Natural killer cell (primary cell): ENCODE results near the gene PLPPR1. TPM values are rescaled to one million over a fixed set of nuclear protein-coding genes. Genes with fewer than 3 reads are reported as not detected.

Source experiments
- ATAC-seq, 3 donors: fragments of 150-1000 bp in 2 of 3; fragments of 200-7000 bp in 1 of 3; cut with Tn5 transposase; 1 replicate in 1 of 3; 2 replicates in 2 of 3; pipeline ENCODE4 v1.10.0; 2021; ENCODE audit warnings: mild to moderate bottlenecking in 2 of 3, moderate library complexity in 2 of 3
- DNase-seq, 2 donors: peaks; one replicate each; pipeline versions ENCODE4 v3.0.0 to v3.0.0-alpha.2; 2013 to 2021; ENCODE audit warnings: mixed read lengths in 1 of 2
- H3K27ac ChIP-seq: one replicate; pipeline ENCODE4 v1.5.1; 2013; ENCODE audit warnings: mild to moderate bottlenecking, low read length
- H3K27me3 ChIP-seq: one replicate; pipeline ENCODE4 v1.6.1; 2013; ENCODE audit warnings: low read length; ENCODE audit not compliant: control insufficient read depth, insufficient read depth
- H3K36me3 ChIP-seq: one replicate; pipeline ENCODE4 v1.6.1; 2013; ENCODE audit warnings: low read length; ENCODE audit not compliant: control insufficient read depth, insufficient read depth
- H3K4me1 ChIP-seq: one replicate; pipeline ENCODE4 v1.6.1; 2013; ENCODE audit warnings: low read length; ENCODE audit not compliant: control insufficient read depth, insufficient read depth
- H3K4me3 ChIP-seq: one replicate; pipeline ENCODE4 v1.5.1; 2013; ENCODE audit warnings: low read length
- H3K9me3 ChIP-seq: one replicate; pipeline ENCODE4 v1.6.1; 2013; ENCODE audit warnings: low read length; ENCODE audit not compliant: control insufficient read depth, insufficient read depth
- H3K27ac Mint-ChIP-seq, 2 donors: one replicate each; pipeline ENCODE4 v1.8.0; 2022; ENCODE audit warnings: mild to moderate bottlenecking in 2 of 2, mixed read lengths in 2 of 2, moderate library complexity in 1 of 2
- H3K27me3 Mint-ChIP-seq, 2 donors: one replicate each; pipeline ENCODE4 v1.8.0; 2022; ENCODE audit warnings: low read depth in 2 of 2, mixed read lengths in 2 of 2
- H3K36me3 Mint-ChIP-seq: one replicate; pipeline ENCODE4 v1.8.0; 2022; ENCODE audit warnings: mixed read lengths
- H3K4me1 Mint-ChIP-seq, 2 donors: one replicate each; pipeline ENCODE4 v1.8.0; 2022; ENCODE audit warnings: mixed read lengths in 2 of 2
- H3K4me3 Mint-ChIP-seq: one replicate; pipeline ENCODE4 v1.8.0; 2022; ENCODE audit warnings: mild to moderate bottlenecking, moderate library complexity, mixed read lengths
- H3K9me3 Mint-ChIP-seq, 2 donors: one replicate each; pipeline ENCODE4 v1.8.0; 2022; ENCODE audit warnings: mixed read lengths in 2 of 2
- CTCF ChIP-seq: fragments of 200-600 bp; IDR thresholded peaks from one replicate; pipeline ENCODE4 v1.8.0; 2022; ENCODE audit warnings: antibody characterized with exemption
- WGBS: methylation state at CpG from one replicate; pipeline ENCODE4 v1.1.7; 2013; ENCODE audit warnings: missing lambda C conversion rate; ENCODE audit not compliant: insufficient coverage; 5-methylcytosine and 5-hydroxymethylcytosine counted together
- intact Hi-C: fragments of 100-400 bp; cut with micrococcal nuclease; formaldehyde crosslinking; loops from one replicate; pipeline ENCODE4 v1.14.2; 2022
- total RNA-seq, 4 donors: library from RNA; stranded (reverse); fragments of 120-200 nt in 1 of 4; gene quantifications; one replicate each; pipeline versions ENCODE4 v1.2.3 to v1.2.4, GENCODE V29; 2013 to 2022

The PLPPR1 gene
- total RNA-seq, 3 donors from 2014 or later (not counting 1 experiment from before 2014, with no cell fraction given), result not detected

GRCh38 chr9:101050650-101051049, 22.1 kb downstream of the PLPPR1 start:
- Mint-ChIP-seq H3K27me3 (no peaks in the 10 kb centered on the region), H3K4me3 (no peak overlapping the region), H3K27ac (no peak overlapping the region), H3K4me1 (no peaks in the 10 kb centered on the region), H3K36me3 (no peaks in the 10 kb centered on the region), H3K9me3 (peaks cover 7 to 11% of the 10 kb centered on the region in 2 donors)
- no peak for TF ChIP-seq CTCF
- no peak for ATAC-seq
- no peaks in the 10 kb centered on the region for H3K27me3 ChIP-seq
- H3K36me3 ChIP-seq, result no peaks in the 10 kb centered on the region
- WGBS, result 82% methylated on average over 3 of the region's 3 CpGs
- H3K4me3 ChIP-seq, result no peak overlapping the region
- DNase-seq, result no peak
- H3K9me3 ChIP-seq, result no peaks in the 10 kb centered on the region
- no peak overlapping the region for H3K27ac ChIP-seq
- no peaks in the 10 kb centered on the region for H3K4me1 ChIP-seq
- intact Hi-C loops, result no loop called here

- no peaks in the 10 kb centered on the region for H3K9me3 ChIP-seq
- no peaks in the 10 kb centered on the region for H3K36me3 ChIP-seq
- no peak for TF ChIP-seq CTCF
- 58% methylated on average over 8 of the region's 8 CpGs for WGBS
- Mint-ChIP-seq H3K27me3 (no peaks in the 10 kb centered on the region), H3K27ac (no peak overlapping the region), H3K9me3 (peaks cover 5 to 11% of the 10 kb centered on the region in 2 donors), H3K4me3 (no peak overlapping the region), H3K36me3 (no peaks in the 10 kb centered on the region), H3K4me1 (no peaks in the 10 kb centered on the region)
- intact Hi-C loops, result no loop called here
- ATAC-seq (no peak), DNase-seq (no peak)
- H3K4me3 ChIP-seq, result no peak overlapping the region
- H3K4me1 ChIP-seq, result no peaks in the 10 kb centered on the region
- no peaks in the 10 kb centered on the region for H3K27me3 ChIP-seq
- H3K27ac ChIP-seq, result no peak overlapping the region
Measured at GRCh38 chr9:101054657-101055056, 26.1 kb downstream of the PLPPR1 start.

GRCh38 chr9:101055516-101055915, 27.0 kb downstream of the PLPPR1 start:
- Mint-ChIP-seq H3K4me3 (no peak overlapping the region), H3K36me3 (no peaks in the 10 kb centered on the region), H3K27me3 (no peaks in the 10 kb centered on the region), H3K9me3 (peaks cover 5 to 11% of the 10 kb centered on the region in 2 donors), H3K4me1 (no peaks in the 10 kb centered on the region), H3K27ac (no peak overlapping the region)
- no peak overlapping the region for H3K4me3 ChIP-seq
- intact Hi-C loops, result no loop called here
- H3K9me3 ChIP-seq, result no peaks in the 10 kb centered on the region
- WGBS, result 100% methylated on average over 1 of the region's 3 CpGs
- DNase-seq (no peak), ATAC-seq (no peak)
- H3K36me3 ChIP-seq, result no peaks in the 10 kb centered on the region
- TF ChIP-seq CTCF, result no peak
- H3K4me1 ChIP-seq, result no peaks in the 10 kb centered on the region
- H3K27me3 ChIP-seq, result no peaks in the 10 kb centered on the region
- no peak overlapping the region for H3K27ac ChIP-seq

GRCh38 chr9:101062686-101063085, 34.2 kb downstream of the PLPPR1 start:
- no peak for TF ChIP-seq CTCF
- ATAC-seq, result no peak

More at GRCh38 chr9:101062686-101063085, 34.2 kb downstream of the PLPPR1 start:
- Mint-ChIP-seq H3K4me1 (no peaks in the 10 kb centered on the region), H3K27me3 (no peaks in the 10 kb centered on the region), H3K36me3 (no peaks in the 10 kb centered on the region), H3K27ac (no peak overlapping the region), H3K9me3 (peaks cover 0 to 3% of the 10 kb centered on the region in 2 donors), H3K4me3 (no peak overlapping the region)
- Histone ChIP-seq H3K4me1 (no peaks in the 10 kb centered on the region), H3K36me3 (no peaks in the 10 kb centered on the region), H3K9me3 (no peaks in the 10 kb centered on the region), H3K27ac (no peak overlapping the region), H3K27me3 (no peaks in the 10 kb centered on the region), H3K4me3 (no peak overlapping the region)
- DNase-seq, result no peak
- 86% methylated on average over 1 of the region's 1 CpG for WGBS
- intact Hi-C loops, result no loop called here
